Esophagus muscularis mucosa (tissue), 4 donors: ENCODE measurements around the gene RFX7.

ENCODE experiments used
- CTCF ChIP-seq, 3 experiments: fragments of 200-600 bp in 2 of 3; fragments of 450-650 bp in 1 of 3; sonication (generic) in 2 of 3; IDR thresholded peaks; one replicate each; pipeline ENCODE4 v1.5.1; 2017 to 2019; ENCODE audit warnings: antibody characterized with exemption in 3 of 3, mild to moderate bottlenecking in 2 of 3, moderate library complexity in 1 of 3
- EP300 ChIP-seq: sonication (generic); formaldehyde crosslinking; IDR thresholded peaks from one replicate; pipeline ENCODE4 v1.6.1; 2017; ENCODE audit warnings: antibody characterized with exemption
- POLR2A ChIP-seq: fragments of 450-650 bp; IDR thresholded peaks from one replicate; pipeline ENCODE4 v1.6.1; 2017; ENCODE audit warnings: antibody characterized with exemption, moderate library complexity, mild to moderate bottlenecking, low read depth
- POLR2AphosphoS5 ChIP-seq, 2 donors: sonication (generic); formaldehyde crosslinking; IDR thresholded peaks; one replicate each; pipeline ENCODE4 v1.6.1; 2017; ENCODE audit warnings: antibody characterized with exemption in 2 of 2

GRCh38 chr15:56187665-56188064, 56.0 kb downstream of the RFX7 start:
- no peak for TF ChIP-seq CTCF (IDR thresholded peaks at IDR 0.05)
- TF ChIP-seq POLR2AphosphoS5 (IDR thresholded peaks at IDR 0.05): no peak
- no peak for TF ChIP-seq POLR2A
- no peak for TF ChIP-seq EP300
